H9 (cell line): ENCODE measurements around the gene NRG2. TPM values are rescaled to one million over a fixed set of nuclear protein-coding genes. Genes with fewer than 3 reads are reported as not detected.

Experiments used
- DNase-seq: peaks from one replicate; pipeline ENCODE4 v3.0.0-alpha.2; 2017
- H2AFZ ChIP-seq: one replicate; pipeline ENCODE4 v1.6.1; 2013; ENCODE audit warnings: mild to moderate bottlenecking, low read length, control low read depth, moderate library complexity
- H2AK5ac ChIP-seq: 2 replicates; pipeline ENCODE4 v1.6.1; 2013; ENCODE audit warnings: low read length, control low read depth, mixed read lengths; ENCODE audit not compliant: insufficient read length
- H2BK120ac ChIP-seq: one replicate; pipeline ENCODE4 v1.6.1; 2013; ENCODE audit warnings: low read depth, mild to moderate bottlenecking, low read length, control low read depth, inconsistent platforms; ENCODE audit not compliant: poor library complexity, severe bottlenecking
- H2BK12ac ChIP-seq: 2 replicates; pipeline ENCODE4 v1.6.1; 2013; ENCODE audit warnings: low read length, control low read depth, mixed read lengths, low read depth; ENCODE audit not compliant: insufficient read length
- H2BK15ac ChIP-seq: 2 replicates; pipeline ENCODE4 v1.6.1; 2013; ENCODE audit warnings: low read depth, low read length, control low read depth
- H2BK20ac ChIP-seq: one replicate; pipeline ENCODE4 v1.6.1; 2013; ENCODE audit warnings: low read depth, mild to moderate bottlenecking, low read length, control low read depth, inconsistent platforms; ENCODE audit not compliant: poor library complexity, severe bottlenecking
- H2BK5ac ChIP-seq: 2 replicates; pipeline ENCODE4 v1.6.1; 2013; ENCODE audit warnings: low read length, control low read depth, mixed read lengths; ENCODE audit not compliant: insufficient read length
- H3K14ac ChIP-seq: 2 replicates; pipeline ENCODE4 v1.6.1; 2013; ENCODE audit warnings: low read length, control low read depth; ENCODE audit not compliant: insufficient read depth
- H3K18ac ChIP-seq: 2 replicates; pipeline ENCODE4 v1.6.1; 2013; ENCODE audit warnings: low read depth, mild to moderate bottlenecking, mixed read lengths, low read length, control low read depth; ENCODE audit not compliant: insufficient read length
- H3K23ac ChIP-seq: 2 replicates; pipeline ENCODE4 v1.6.1; 2013; ENCODE audit warnings: low read length, control low read depth, mixed read lengths, low read depth; ENCODE audit not compliant: insufficient read length
- H3K23me2 ChIP-seq: 2 replicates; pipeline ENCODE4 v1.6.1; 2013; ENCODE audit warnings: low read depth, mild to moderate bottlenecking, mixed read lengths, low read length, control low read depth; ENCODE audit not compliant: insufficient read length, poor library complexity, severe bottlenecking
- H3K27ac ChIP-seq: 2 replicates; pipeline ENCODE4 v1.5.1; 2013; ENCODE audit warnings: low read length, control low read depth, mixed read lengths, low read depth; ENCODE audit not compliant: insufficient read length
- H3K27me3 ChIP-seq: 2 replicates; pipeline ENCODE4 v1.6.1; 2013; ENCODE audit warnings: low read length, control low read depth, inconsistent platforms; ENCODE audit not compliant: insufficient read depth
- H3K4ac ChIP-seq: 2 replicates; pipeline ENCODE4 v1.6.1; 2013; ENCODE audit warnings: low read depth, mild to moderate bottlenecking, control low read depth, inconsistent platforms, low read length, moderate library complexity
- H3K4me1 ChIP-seq: 2 replicates; pipeline ENCODE4 v1.6.1; 2013; ENCODE audit warnings: low read length, control low read depth, inconsistent platforms; ENCODE audit not compliant: insufficient read depth
- H3K4me2 ChIP-seq: 2 replicates; pipeline ENCODE4 v1.6.1; 2013; ENCODE audit warnings: low read length, control low read depth, mixed read lengths; ENCODE audit not compliant: insufficient read length, insufficient read depth
- H3K56ac ChIP-seq: 2 replicates; pipeline ENCODE4 v1.6.1; 2013; ENCODE audit warnings: low read depth, mild to moderate bottlenecking, mixed read lengths, low read length, control low read depth; ENCODE audit not compliant: insufficient read length
- H3K79me1 ChIP-seq: 2 replicates; pipeline ENCODE4 v1.6.1; 2013; ENCODE audit warnings: low read depth, mild to moderate bottlenecking, moderate library complexity, low read length, control low read depth, inconsistent platforms; ENCODE audit not compliant: insufficient read depth, poor library complexity, severe bottlenecking
- H3K79me2 ChIP-seq: 2 replicates; pipeline ENCODE4 v1.6.1; 2013; ENCODE audit warnings: low read length, control low read depth, inconsistent platforms; ENCODE audit not compliant: insufficient read depth
- H3K9ac ChIP-seq: 2 replicates; pipeline ENCODE4 v1.6.1; 2013; ENCODE audit warnings: low read length, control low read depth, mixed read lengths; ENCODE audit not compliant: insufficient read length; ENCODE audit errors: extremely low read depth
- H3K9me3 ChIP-seq: one replicate; pipeline ENCODE4 v1.6.1; 2013; ENCODE audit warnings: low read depth, low read length, inconsistent platforms; ENCODE audit not compliant: control insufficient read depth
- H3T11ph ChIP-seq: one replicate; pipeline ENCODE4 v1.6.1; 2013; ENCODE audit warnings: mild to moderate bottlenecking, low read length, control low read depth, inconsistent platforms
- H4K20me1 ChIP-seq: one replicate; pipeline ENCODE4 v1.6.1; 2013; ENCODE audit not compliant: control insufficient read depth, insufficient read length, insufficient read depth
- H4K5ac ChIP-seq: 2 replicates; pipeline ENCODE4 v1.6.1; 2013; ENCODE audit warnings: low read depth, mild to moderate bottlenecking, mixed read lengths, low read length, control low read depth; ENCODE audit not compliant: insufficient read length
- H4K8ac ChIP-seq: replicated peaks from 2 replicates; pipeline ENCODE4 v1.6.1; 2013; ENCODE audit warnings: low read length, control low read depth, mixed read lengths, low read depth; ENCODE audit not compliant: insufficient read length
- H4K91ac ChIP-seq: 2 replicates; pipeline ENCODE4 v1.6.1; 2013; ENCODE audit warnings: low read depth, mild to moderate bottlenecking, moderate library complexity, mixed read lengths, low read length, control low read depth; ENCODE audit not compliant: insufficient read length
- H3K27ac Mint-ChIP-seq, 3 experiments: 2 replicates in 2 of 3; 3 replicates in 1 of 3; pipeline ENCODE4 v1.8.0; 2020 to 2021; ENCODE audit warnings: mixed read lengths in 3 of 3, mild to moderate bottlenecking in 1 of 3, moderate library complexity in 1 of 3
- H3K27me3 Mint-ChIP-seq: 2 replicates; pipeline ENCODE4 v1.8.0; 2021; ENCODE audit warnings: low read depth, mild to moderate bottlenecking, moderate library complexity, mixed read lengths
- H3K36me3 Mint-ChIP-seq, 3 experiments: 2 replicates in 2 of 3; 3 replicates in 1 of 3; pipeline ENCODE4 v1.8.0; 2020 to 2021; ENCODE audit warnings: low read depth in 3 of 3, mixed read lengths in 3 of 3; ENCODE audit not compliant: insufficient read depth in 1 of 3
- H3K4me1 Mint-ChIP-seq, 2 experiments: 2 replicates each; pipeline ENCODE4 v1.8.0; 2020; ENCODE audit warnings: mixed read lengths in 2 of 2
- H3K4me3 Mint-ChIP-seq, 2 experiments: 2 replicates in 1 of 2; 3 replicates in 1 of 2; pipeline ENCODE4 v1.8.0; 2020 to 2021; ENCODE audit warnings: mild to moderate bottlenecking in 2 of 2, mixed read lengths in 2 of 2, moderate library complexity in 1 of 2
- H3K9me3 Mint-ChIP-seq, 2 experiments: 2 replicates in 1 of 2; 3 replicates in 1 of 2; pipeline ENCODE4 v1.8.0; 2020; ENCODE audit warnings: mild to moderate bottlenecking in 2 of 2, mixed read lengths in 2 of 2, moderate library complexity in 1 of 2
- CTCF ChIP-seq: fragments of 200-600 bp; sonication (generic); conservative IDR thresholded peaks from 3 replicates; pipeline ENCODE4 v1.8.0; 2021; ENCODE audit warnings: antibody characterized with exemption, mild to moderate bottlenecking
- WGBS: extraction: QIAGEN DNeasy Blood & Tissue Kit; methylation state at CpG from one replicate; pipeline ENCODE4 v1.1.7; 2013; ENCODE audit warnings: missing lambda C conversion rate, low lambda C conversion rate, mixed read lengths; ENCODE audit not compliant: insufficient read length; ENCODE audit errors: extremely low coverage; 5-methylcytosine and 5-hydroxymethylcytosine counted together
- total RNA-seq: library from RNA; stranded (reverse); gene quantifications from 2 replicates; pipeline ENCODE4 v1.2.1, GENCODE V29; 2021

NRG2 gene
- total RNA-seq, 1 experiment from 2014 or later = not detected

GRCh38 chr5:139880416-139881142, 162.5 kb downstream of the NRG2 start:
- Histone ChIP-seq H3K79me2 (no peaks in the 10 kb centered on the region), H4K20me1 (peaks cover 3% of the 10 kb centered on the region), H3T11ph (no peak overlapping the region), H4K5ac (no peak overlapping the region), H4K8ac (no peak overlapping the region), H4K91ac (no peak overlapping the region), H3K4me2 (no peak overlapping the region), H2AK5ac (no peak overlapping the region), H3K14ac (peak overlapping the region; percentile 10; the same call in 1 of the 2 replicates), H3K4me1 (no peaks in the 10 kb centered on the region), H3K4ac (no peak overlapping the region), H3K9ac (no peak overlapping the region), H3K56ac (no peak overlapping the region), H2BK20ac (no peak overlapping the region), H2AFZ (no peak overlapping the region), H3K9me3 (no peaks in the 10 kb centered on the region), H2BK15ac (no peak overlapping the region), H3K23ac (no peak overlapping the region), H2BK120ac (no peak overlapping the region), H3K27ac (no peak overlapping the region), H3K27me3 (no peaks in the 10 kb centered on the region), H3K79me1 (no peaks in the 10 kb centered on the region), H3K18ac (no peak overlapping the region), H2BK12ac (no peak overlapping the region), H2BK5ac (no peak overlapping the region), H3K23me2 (no peaks in the 10 kb centered on the region)
- H3K4me3 Mint-ChIP-seq = no peak overlapping the region
- H3K27ac Mint-ChIP-seq = no peak overlapping the region; a peak in 1 of 7 replicates
- peaks cover under 1 to 5% of the 10 kb centered on the region in 2 experiments; a peak in 4 of 5 replicates for H3K9me3 Mint-ChIP-seq
- DNase-seq = no peak
- H3K27me3 Mint-ChIP-seq = peaks cover 9% of the 10 kb centered on the region
- no CpG with 5 or more reads among the region's 18 CpGs for WGBS
- H3K4me1 Mint-ChIP-seq = peaks cover 4 to 16% of the 10 kb centered on the region in 2 experiments; a peak in 1 of 4 replicates
- peaks cover 0 to 6% (median 0%) of the 10 kb centered on the region in 3 experiments; a peak in 2 of 7 replicates for H3K36me3 Mint-ChIP-seq
- no peak for TF ChIP-seq CTCF
